Thoracic aorta (tissue), 2 donors: ENCODE data around the gene UPB1. TPM values are rescaled to one million over a fixed set of nuclear protein-coding genes. Genes with fewer than 3 reads are reported as not detected.
"Not testable (repeated sequence)": the region's sequence is repeated elsewhere in the genome, so short reads cannot be mapped to it uniquely, and the experiment has no call there.

Source experiments
- ATAC-seq: fragments of 150-250 bp; one replicate; pipeline ENCODE4 v1.8.0; 2017; ENCODE audit warnings: low read depth; ENCODE audit not compliant: insufficient number of reproducible peaks, low FRiP score
- DNase-seq: peaks from one replicate; pipeline ENCODE4 v3.0.0-alpha.2; 2020; ENCODE audit warnings: low spot score
- H3K27ac ChIP-seq, 2 donors: fragments of 200-600 bp; sonication (generic); 1 replicate in 1 of 2; 2 replicates in 1 of 2; pipeline ENCODE4 v1.5.1; 2016; ENCODE audit warnings: mild to moderate bottlenecking in 2 of 2, moderate library complexity in 2 of 2
- H3K27me3 ChIP-seq: fragments of 200-600 bp; sonication (generic); replicated peaks from 2 replicates; pipeline ENCODE4 v1.6.0; 2016; ENCODE audit warnings: mild to moderate bottlenecking; ENCODE audit not compliant: insufficient read depth
- H3K36me3 ChIP-seq: fragments of 200-600 bp; sonication (generic); one replicate; pipeline ENCODE4 v1.5.1; 2016
- H3K4me1 ChIP-seq, 2 donors: fragments of 200-600 bp; sonication (generic); 1 replicate in 1 of 2; 2 replicates in 1 of 2; pipeline versions ENCODE4 v1.5.1 to v1.6.0; 2016; ENCODE audit warnings: low read depth in 2 of 2, mild to moderate bottlenecking in 1 of 2; ENCODE audit not compliant: control insufficient read depth in 1 of 2
- H3K4me3 ChIP-seq: fragments of 200-600 bp; sonication (generic); 2 replicates; pipeline ENCODE4 v1.5.1; 2016; ENCODE audit warnings: mild to moderate bottlenecking
- H3K9me3 ChIP-seq: fragments of 200-600 bp; sonication (generic); 2 replicates; pipeline ENCODE4 v1.5.1; 2016
- CTCF ChIP-seq: fragments of 200-600 bp; sonication (generic); IDR thresholded peaks from one replicate; pipeline ENCODE4 v1.5.1; 2019; ENCODE audit warnings: antibody characterized with exemption
- total RNA-seq, 2 donors: library from RNA; depleted of rRNA; stranded (reverse); fragments of >200 nt; gene quantifications; one replicate each; pipeline versions ENCODE4 v1.1.0 to v1.2.3, GENCODE V29; 2016

Gene UPB1
- total RNA-seq, 2 donors from 2014 or later: 1.5 to 2.7 TPM

GRCh38 chr22:24485608-24486007, 9.5 kb upstream of the UPB1 start:
- no peak overlapping the region for H3K27ac ChIP-seq
- DNase-seq: no peak
- H3K36me3 ChIP-seq: no peaks in the 10 kb centered on the region
- H3K4me1 ChIP-seq: peaks cover 0 to 5% of the 10 kb centered on the region in 2 donors
- no peak overlapping the region for H3K4me3 ChIP-seq
- TF ChIP-seq CTCF: no peak
- ATAC-seq: no peak
- H3K9me3 ChIP-seq: no peaks in the 10 kb centered on the region
- H3K27me3 ChIP-seq: no peaks in the 10 kb centered on the region

GRCh38 chr22:24486501-24486921, 8.6 kb upstream of the UPB1 start:
- H3K36me3 ChIP-seq: no peaks in the 10 kb centered on the region
- DNase-seq (no peak), ATAC-seq (no peak)
- no peaks in the 10 kb centered on the region for H3K9me3 ChIP-seq
- no peak overlapping the region for H3K4me3 ChIP-seq
- TF ChIP-seq CTCF: no peak
- peaks cover 0 to 5% of the 10 kb centered on the region in 2 donors for H3K4me1 ChIP-seq
- H3K27ac ChIP-seq: no peak overlapping the region
- no peaks in the 10 kb centered on the region for H3K27me3 ChIP-seq

- TF ChIP-seq CTCF: no peak
- H3K4me1 ChIP-seq: no peaks in the 10 kb centered on the region
- H3K4me3 ChIP-seq: no peak overlapping the region
- no peaks in the 10 kb centered on the region for H3K36me3 ChIP-seq
- no peaks in the 10 kb centered on the region for H3K9me3 ChIP-seq
- H3K27me3 ChIP-seq: peaks cover under 1% of the 10 kb centered on the region
- DNase-seq (no peak), ATAC-seq (no peak)
- no peak overlapping the region for H3K27ac ChIP-seq
Observed at GRCh38 chr22:24489011-24489410, 6.1 kb upstream of the UPB1 start.

- not testable (repeated sequence) for H3K4me1 ChIP-seq, ATAC-seq, H3K27ac ChIP-seq, H3K4me3 ChIP-seq, H3K27me3 ChIP-seq, DNase-seq, H3K36me3 ChIP-seq, H3K9me3 ChIP-seq
Observed at GRCh38 chr22:24489434-24489833, 5.7 kb upstream of the UPB1 start.

- H3K27me3 ChIP-seq: peaks cover 5% of the 10 kb centered on the region
- DNase-seq (no peak), ATAC-seq (no peak)
- no peak overlapping the region for H3K4me3 ChIP-seq
- H3K36me3 ChIP-seq: no peaks in the 10 kb centered on the region
- H3K9me3 ChIP-seq: no peaks in the 10 kb centered on the region
- TF ChIP-seq CTCF: no peak
- peaks cover 0 to 10% of the 10 kb centered on the region in 2 donors for H3K4me1 ChIP-seq
- H3K27ac ChIP-seq: no peak overlapping the region
Observed at GRCh38 chr22:24492391-24492790, 2.7 kb upstream of the UPB1 start.

- Histone ChIP-seq H3K27me3 (peaks cover 5% of the 10 kb centered on the region), H3K27ac (no peak overlapping the region), H3K4me1 (peaks cover 0 to 10% of the 10 kb centered on the region in 2 donors), H3K36me3 (no peaks in the 10 kb centered on the region), H3K4me3 (peak overlapping the region; percentile 53), H3K9me3 (no peaks in the 10 kb centered on the region)
- DNase-seq: no peak
- no peak for TF ChIP-seq CTCF
- no peak for ATAC-seq
Observed at GRCh38 chr22:24494167-24494527, 985 bp upstream of the UPB1 start.
